Astrocyte (in vitro differentiated cells and primary cell): ENCODE data around the gene ZNF346.

Experiments used
- CTCF ChIP-seq: IDR thresholded peaks from 2 replicates; pipeline ENCODE4 v1.5.1; 2011; ENCODE audit warnings: low read depth, mild to moderate bottlenecking, inconsistent platforms, low read length, moderate library complexity; ENCODE audit not compliant: insufficient read depth
- EZH2 ChIP-seq: IDR thresholded peaks from 2 replicates; pipeline ENCODE4 v1.6.1; 2012; ENCODE audit warnings: mild to moderate bottlenecking, low read length, inconsistent platforms; ENCODE audit not compliant: insufficient read depth

GRCh38 chr5:177066224-177066623 is 43.7 kb downstream of the ZNF346 start:
- TF ChIP-seq CTCF (no peak), EZH2 (no peak)
